ENCODE measurements around the gene SLC34A2. TPM values are rescaled to one million over a fixed set of nuclear protein-coding genes. Genes with fewer than 3 reads are reported as not detected.

Gene SLC34A2
- total RNA-seq, 1 donor: not detected

DNA sequence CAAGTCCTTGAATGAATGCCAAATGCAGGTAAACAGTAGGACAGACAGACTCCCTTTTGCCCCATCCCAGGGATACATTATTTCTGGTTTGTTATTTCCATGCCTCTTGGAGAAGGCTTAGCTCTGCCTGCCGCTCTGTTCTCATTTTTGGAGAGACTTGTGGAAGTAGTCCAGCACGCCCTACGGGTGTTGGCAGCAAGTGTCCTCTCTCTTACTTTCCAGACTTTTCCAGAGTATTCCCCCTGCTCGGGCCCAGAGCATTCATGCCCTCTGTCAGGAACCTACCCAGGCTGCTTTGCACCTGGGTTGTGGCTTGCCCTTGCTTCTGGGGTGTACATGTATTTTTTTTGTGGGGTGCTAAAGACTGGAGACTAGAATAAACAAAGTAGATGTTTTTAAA lies 15.3 kb downstream of the SLC34A2 start:
- Histone ChIP-seq H3K9me3 (ENCODE audit: low read depth, low read length) (no peaks in the 10 kb centered on the region), H3K27me3 (ENCODE audit: insufficient read depth, low read length) (peaks cover 9% of the 10 kb centered on the region), H3K36me3 (ENCODE audit: insufficient read depth, low read length) (no peaks in the 10 kb centered on the region), H4K20me1 (ENCODE audit: insufficient read depth, low read length) (no peaks in the 10 kb centered on the region), H3K4me3 (ENCODE audit: insufficient read depth, low read length) (no peak overlapping the region), H3K4me2 (ENCODE audit: insufficient read depth, low read length) (no peak overlapping the region), H2AFZ (ENCODE audit: low read length) (no peak overlapping the region), H3K4me1 (ENCODE audit: insufficient read depth, low read length) (no peaks in the 10 kb centered on the region), H3K79me2 (ENCODE audit: insufficient read depth, low read length) (no peaks in the 10 kb centered on the region), H3K27ac (ENCODE audit: low read depth, low read length) (no peak overlapping the region)
- DNase-seq (ENCODE audit: insufficient read length, low spot score, missing footprints): peak; percentile 11
- TF ChIP-seq, protein P1, sequence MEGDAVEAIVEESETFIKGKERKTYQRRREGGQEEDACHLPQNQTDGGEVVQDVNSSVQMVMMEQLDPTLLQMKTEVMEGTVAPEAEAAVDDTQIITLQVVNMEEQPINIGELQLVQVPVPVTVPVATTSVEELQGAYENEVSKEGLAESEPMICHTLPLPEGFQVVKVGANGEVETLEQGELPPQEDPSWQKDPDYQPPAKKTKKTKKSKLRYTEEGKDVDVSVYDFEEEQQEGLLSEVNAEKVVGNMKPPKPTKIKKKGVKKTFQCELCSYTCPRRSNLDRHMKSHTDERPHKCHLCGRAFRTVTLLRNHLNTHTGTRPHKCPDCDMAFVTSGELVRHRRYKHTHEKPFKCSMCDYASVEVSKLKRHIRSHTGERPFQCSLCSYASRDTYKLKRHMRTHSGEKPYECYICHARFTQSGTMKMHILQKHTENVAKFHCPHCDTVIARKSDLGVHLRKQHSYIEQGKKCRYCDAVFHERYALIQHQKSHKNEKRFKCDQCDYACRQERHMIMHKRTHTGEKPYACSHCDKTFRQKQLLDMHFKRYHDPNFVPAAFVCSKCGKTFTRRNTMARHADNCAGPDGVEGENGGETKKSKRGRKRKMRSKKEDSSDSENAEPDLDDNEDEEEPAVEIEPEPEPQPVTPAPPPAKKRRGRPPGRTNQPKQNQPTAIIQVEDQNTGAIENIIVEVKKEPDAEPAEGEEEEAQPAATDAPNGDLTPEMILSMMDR (IDR thresholded peaks at IDR 0.05; ENCODE audit: extremely low read depth, low read depth, low read length): no peak

DNA sequence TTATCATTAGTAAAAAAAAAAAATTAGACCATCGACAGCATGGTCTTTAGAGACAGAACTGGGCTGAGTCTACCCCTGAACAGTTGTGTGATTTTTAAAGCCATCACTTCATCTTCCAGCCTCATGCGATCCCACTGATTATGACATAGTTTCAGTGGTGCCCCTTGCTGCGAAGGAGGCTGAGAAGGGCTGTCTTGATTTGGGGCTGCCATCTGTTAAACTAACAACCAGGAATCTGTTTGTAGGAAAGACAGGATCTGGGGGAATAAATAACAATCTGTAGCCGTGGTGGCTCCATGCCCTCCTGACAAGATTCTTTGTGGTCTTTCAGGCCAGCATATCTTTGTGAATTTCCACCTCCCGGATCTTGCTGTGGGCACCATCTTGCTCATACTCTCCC lies 17.1 kb downstream of the SLC34A2 start:
- Histone ChIP-seq H3K4me2 (ENCODE audit: insufficient read depth, low read length) (no peak overlapping the region), H4K20me1 (ENCODE audit: insufficient read depth, low read length) (no peaks in the 10 kb centered on the region), H3K4me1 (ENCODE audit: insufficient read depth, low read length) (no peaks in the 10 kb centered on the region), H2AFZ (ENCODE audit: low read length) (no peak overlapping the region), H3K4me3 (ENCODE audit: insufficient read depth, low read length) (no peak overlapping the region), H3K27me3 (ENCODE audit: insufficient read depth, low read length) (peaks cover 9% of the 10 kb centered on the region), H3K79me2 (ENCODE audit: insufficient read depth, low read length) (no peaks in the 10 kb centered on the region), H3K27ac (ENCODE audit: low read depth, low read length) (no peak overlapping the region), H3K36me3 (ENCODE audit: insufficient read depth, low read length) (no peaks in the 10 kb centered on the region), H3K9me3 (ENCODE audit: low read depth, low read length) (no peaks in the 10 kb centered on the region)
- TF ChIP-seq, protein P1 (IDR thresholded peaks at IDR 0.05; ENCODE audit: extremely low read depth, low read depth, low read length): no peak
- no peak for DNase-seq (ENCODE audit: insufficient read length, low spot score, missing footprints)

DNA sequence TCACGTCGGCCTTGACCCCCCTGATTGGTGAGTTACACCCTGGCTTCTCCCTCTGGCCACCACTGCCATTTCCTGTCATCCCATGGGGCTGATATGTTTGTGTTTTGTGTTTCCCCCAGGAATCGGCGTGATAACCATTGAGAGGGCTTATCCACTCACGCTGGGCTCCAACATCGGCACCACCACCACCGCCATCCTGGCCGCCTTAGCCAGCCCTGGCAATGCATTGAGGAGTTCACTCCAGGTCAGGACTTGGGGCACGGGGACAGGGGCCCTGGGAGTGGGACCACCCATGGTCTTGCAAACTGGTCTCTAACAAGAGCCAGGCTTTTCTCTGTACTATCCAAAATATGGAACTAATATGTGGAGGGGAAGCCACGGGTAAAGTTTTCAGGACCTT lies 18.7 kb downstream of the SLC34A2 start:
- Histone ChIP-seq H4K20me1 (ENCODE audit: insufficient read depth, low read length) (no peaks in the 10 kb centered on the region), H3K4me2 (ENCODE audit: insufficient read depth, low read length) (no peak overlapping the region), H3K4me3 (ENCODE audit: insufficient read depth, low read length) (no peak overlapping the region), H3K4me1 (ENCODE audit: insufficient read depth, low read length) (no peaks in the 10 kb centered on the region), H3K79me2 (ENCODE audit: insufficient read depth, low read length) (no peaks in the 10 kb centered on the region), H3K36me3 (ENCODE audit: insufficient read depth, low read length) (no peaks in the 10 kb centered on the region), H3K9me3 (ENCODE audit: low read depth, low read length) (no peaks in the 10 kb centered on the region), H2AFZ (ENCODE audit: low read length) (no peak overlapping the region), H3K27ac (ENCODE audit: low read depth, low read length) (no peak overlapping the region), H3K27me3 (ENCODE audit: insufficient read depth, low read length) (peaks cover 3% of the 10 kb centered on the region)
- TF ChIP-seq, protein P1 (IDR thresholded peaks at IDR 0.05; ENCODE audit: extremely low read depth, low read depth, low read length): no peak
- DNase-seq (ENCODE audit: insufficient read length, low spot score, missing footprints): no peak

DNA sequence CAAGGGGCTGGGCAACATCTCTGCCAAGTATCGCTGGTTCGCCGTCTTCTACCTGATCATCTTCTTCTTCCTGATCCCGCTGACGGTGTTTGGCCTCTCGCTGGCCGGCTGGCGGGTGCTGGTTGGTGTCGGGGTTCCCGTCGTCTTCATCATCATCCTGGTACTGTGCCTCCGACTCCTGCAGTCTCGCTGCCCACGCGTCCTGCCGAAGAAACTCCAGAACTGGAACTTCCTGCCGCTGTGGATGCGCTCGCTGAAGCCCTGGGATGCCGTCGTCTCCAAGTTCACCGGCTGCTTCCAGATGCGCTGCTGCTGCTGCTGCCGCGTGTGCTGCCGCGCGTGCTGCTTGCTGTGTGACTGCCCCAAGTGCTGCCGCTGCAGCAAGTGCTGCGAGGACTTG lies 20.6 kb downstream of the SLC34A2 start:
- Histone ChIP-seq H3K27ac (ENCODE audit: low read depth, low read length) (no peak overlapping the region), H3K4me2 (ENCODE audit: insufficient read depth, low read length) (no peak overlapping the region), H3K4me1 (ENCODE audit: insufficient read depth, low read length) (no peaks in the 10 kb centered on the region), H3K79me2 (ENCODE audit: insufficient read depth, low read length) (no peaks in the 10 kb centered on the region), H3K27me3 (ENCODE audit: insufficient read depth, low read length) (no peaks in the 10 kb centered on the region), H3K9me3 (ENCODE audit: low read depth, low read length) (no peaks in the 10 kb centered on the region), H3K4me3 (ENCODE audit: insufficient read depth, low read length) (no peak overlapping the region), H2AFZ (ENCODE audit: low read length) (no peak overlapping the region), H4K20me1 (ENCODE audit: insufficient read depth, low read length) (no peaks in the 10 kb centered on the region), H3K36me3 (ENCODE audit: insufficient read depth, low read length) (no peaks in the 10 kb centered on the region)
- DNase-seq (ENCODE audit: insufficient read length, low spot score, missing footprints): no peak
- TF ChIP-seq, protein P1 (IDR thresholded peaks at IDR 0.05; ENCODE audit: extremely low read depth, low read depth, low read length): no peak

Data from osteoblast (primary cell).